ENCODE data around the gene MYO5A. TPM values are rescaled to one million over a fixed set of nuclear protein-coding genes. Genes with fewer than 3 reads are reported as not detected.
"Not testable (repeated sequence)": the region's sequence is repeated elsewhere in the genome, so short reads cannot be mapped to it uniquely, and the experiment has no call there.

MYO5A gene
- total RNA-seq, 1 donor from 2014 or later = 19.8 TPM

DNA sequence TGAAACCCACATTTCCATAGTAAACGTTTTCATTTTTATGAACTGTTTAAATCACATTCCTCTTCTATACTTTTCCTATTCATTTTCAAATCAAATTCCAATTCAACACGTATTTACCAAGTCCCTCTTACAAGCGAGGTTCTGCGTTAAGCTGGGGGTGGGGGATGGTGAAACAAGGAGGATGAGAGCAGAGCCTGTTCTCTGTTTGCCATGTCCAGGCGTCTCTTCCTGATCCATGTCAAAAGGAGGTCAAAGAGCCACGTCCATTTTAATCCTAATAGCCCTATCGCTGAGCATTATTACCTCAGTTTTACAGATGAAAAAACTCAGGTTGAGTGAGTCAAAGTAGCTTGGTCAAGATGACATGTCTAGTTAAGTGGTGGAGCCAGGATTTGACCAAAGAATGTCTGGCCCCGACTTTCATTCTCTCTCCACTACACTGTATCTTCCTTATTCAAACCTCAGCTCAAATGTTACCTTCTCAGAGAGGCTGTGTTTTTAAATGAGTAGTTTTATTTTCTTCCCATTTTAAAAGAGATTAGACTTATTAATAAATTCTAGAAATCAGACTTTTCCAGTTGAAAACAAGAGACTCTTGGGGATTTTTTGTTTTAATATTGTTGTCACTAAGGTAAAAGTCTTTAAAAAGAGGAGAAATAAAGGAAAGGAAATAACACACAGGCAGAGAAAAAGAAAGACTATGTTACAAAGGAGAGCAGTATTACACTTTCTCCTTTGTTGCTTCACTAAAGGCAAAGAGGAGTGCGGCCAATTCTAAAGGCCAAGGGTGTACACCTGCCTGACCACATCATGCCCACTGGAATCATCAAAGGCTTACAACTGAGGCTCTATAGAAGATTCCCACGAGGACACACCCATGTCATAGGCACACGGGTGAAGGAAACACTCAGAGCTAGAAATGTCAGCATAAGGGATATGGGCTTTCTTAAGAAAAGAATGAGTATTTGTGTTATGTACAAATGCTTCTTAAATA lies 42.4 kb downstream of the MYO5A start:
- no peak for DNase-seq
- Mint-ChIP-seq H3K36me3 (ENCODE audit: low read depth) (no peaks in the 10 kb centered on the region), H3K4me3 (no peak overlapping the region), H3K27ac (no peak overlapping the region), H3K27me3 (no peaks in the 10 kb centered on the region), H3K4me1 (peaks cover 39% of the 10 kb centered on the region), H3K9me3 (no peaks in the 10 kb centered on the region)
- intact Hi-C loops (cut with micrococcal nuclease) = no loop called here

DNA sequence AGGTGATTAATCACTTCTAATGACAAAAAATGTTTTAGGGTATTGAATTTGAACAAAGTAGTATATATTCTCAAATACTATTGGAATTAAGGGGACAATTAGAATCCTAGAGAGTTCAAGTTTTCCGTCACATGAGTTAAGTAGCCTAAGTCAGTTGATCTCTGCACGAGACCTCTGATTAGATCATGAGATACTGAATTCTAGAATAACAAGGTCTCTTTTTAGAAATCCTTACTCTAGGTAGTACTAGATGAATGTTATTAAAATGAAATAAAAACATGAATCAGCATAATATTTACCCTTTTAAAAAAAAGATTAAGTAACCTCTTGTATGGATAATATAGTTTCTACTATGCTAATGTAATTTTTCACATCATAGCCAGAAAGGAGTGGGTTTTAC lies 43.4 kb downstream of the MYO5A start:
- no peak for DNase-seq
- intact Hi-C loops (cut with micrococcal nuclease) = no loop called here
- Mint-ChIP-seq H3K4me1 (peaks cover 49% of the 10 kb centered on the region), H3K27ac (no peak overlapping the region), H3K9me3 (no peaks in the 10 kb centered on the region), H3K27me3 (no peaks in the 10 kb centered on the region), H3K4me3 (no peak overlapping the region), H3K36me3 (ENCODE audit: low read depth) (no peaks in the 10 kb centered on the region)

DNA sequence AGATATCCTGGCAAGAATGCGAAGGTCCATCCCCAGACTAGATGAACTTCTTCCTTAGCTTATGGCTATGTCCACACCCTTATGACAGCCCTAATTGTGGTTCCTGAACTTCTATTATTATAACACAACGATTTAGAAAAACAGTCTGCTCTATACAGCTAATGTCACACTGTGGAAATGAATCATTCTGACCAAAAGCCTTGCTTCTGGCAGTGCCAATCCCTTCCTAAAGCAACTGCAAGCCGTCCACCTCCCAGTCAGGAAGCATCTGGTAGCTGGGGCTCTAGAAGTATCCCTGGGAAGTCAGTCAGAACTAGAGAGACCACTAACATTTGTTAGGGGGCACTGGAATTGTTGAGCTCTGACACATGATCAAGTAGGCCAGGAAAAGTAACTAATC lies 45.0 kb downstream of the MYO5A start:
- Mint-ChIP-seq H3K4me1 (peaks cover 51% of the 10 kb centered on the region), H3K4me3 (no peak overlapping the region), H3K36me3 (ENCODE audit: low read depth) (no peaks in the 10 kb centered on the region), H3K27me3 (no peaks in the 10 kb centered on the region), H3K9me3 (no peaks in the 10 kb centered on the region), H3K27ac (peak overlapping the region; percentile 13)
- intact Hi-C loops (cut with micrococcal nuclease) = no loop called here
- no peak for DNase-seq

DNA sequence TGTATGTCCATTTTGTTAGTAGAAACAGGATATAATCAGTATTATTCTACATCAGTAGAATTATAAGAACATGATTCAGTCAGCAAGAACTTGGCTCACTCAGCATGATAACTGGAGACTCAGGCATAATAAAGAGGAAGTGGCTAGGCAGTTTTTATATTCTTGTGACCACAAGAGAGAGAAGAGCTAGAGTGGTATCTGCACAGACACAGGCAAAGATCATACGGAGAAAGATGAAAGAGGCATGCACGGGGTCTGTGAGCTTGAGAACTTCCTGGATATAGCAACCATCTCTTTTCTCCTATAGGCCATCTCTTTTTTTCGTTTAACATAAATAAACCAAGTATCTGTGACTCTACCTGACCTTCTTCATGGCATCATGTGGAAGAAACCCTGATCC lies 46.8 kb downstream of the MYO5A start:
- H3K9me3 Mint-ChIP-seq = peaks cover 4% of the 10 kb centered on the region
- intact Hi-C loops (cut with micrococcal nuclease) = loop anchor here (2.0 kb wide), 1 partner anchor 15 kb away; no protein-coding TSS in a partner anchor
- H3K4me1 Mint-ChIP-seq = peaks cover 47% of the 10 kb centered on the region
- no peaks in the 10 kb centered on the region for H3K27me3 Mint-ChIP-seq
- H3K27ac Mint-ChIP-seq = peak overlapping the region; percentile 68
- H3K36me3 Mint-ChIP-seq (ENCODE audit: low read depth) = peaks cover 2% of the 10 kb centered on the region
- H3K4me3 Mint-ChIP-seq = peak overlapping the region; percentile 67
- DNase-seq = peak; percentile 89

DNA sequence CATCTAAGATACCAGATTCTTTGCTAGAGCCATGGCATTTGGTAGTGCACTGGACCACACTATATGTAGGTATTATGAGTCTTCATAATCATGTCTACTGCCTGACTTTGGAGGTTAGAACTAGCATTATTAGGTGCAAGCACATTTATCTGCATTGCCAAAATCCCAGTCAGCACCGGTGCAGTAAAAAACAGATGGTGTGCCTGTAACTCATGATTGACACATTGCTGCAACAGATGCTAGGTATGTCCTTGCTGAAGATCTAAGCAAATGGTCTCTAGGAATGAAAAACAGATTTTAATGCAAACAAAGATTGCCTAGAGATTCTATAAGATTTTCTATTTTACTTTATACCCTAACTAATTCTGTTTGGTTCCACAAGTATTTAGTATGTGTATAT lies 47.7 kb downstream of the MYO5A start:
- Mint-ChIP-seq H3K36me3 (ENCODE audit: low read depth) (peaks cover 2% of the 10 kb centered on the region), H3K27ac (no peak overlapping the region), H3K9me3 (peaks cover 5% of the 10 kb centered on the region), H3K4me1 (peaks cover 44% of the 10 kb centered on the region), H3K4me3 (no peak overlapping the region), H3K27me3 (no peaks in the 10 kb centered on the region)
- intact Hi-C loops (cut with micrococcal nuclease) = loop anchor here (2.0 kb wide), 1 partner anchor 14 kb away; no protein-coding TSS in a partner anchor
- DNase-seq = no peak

DNA sequence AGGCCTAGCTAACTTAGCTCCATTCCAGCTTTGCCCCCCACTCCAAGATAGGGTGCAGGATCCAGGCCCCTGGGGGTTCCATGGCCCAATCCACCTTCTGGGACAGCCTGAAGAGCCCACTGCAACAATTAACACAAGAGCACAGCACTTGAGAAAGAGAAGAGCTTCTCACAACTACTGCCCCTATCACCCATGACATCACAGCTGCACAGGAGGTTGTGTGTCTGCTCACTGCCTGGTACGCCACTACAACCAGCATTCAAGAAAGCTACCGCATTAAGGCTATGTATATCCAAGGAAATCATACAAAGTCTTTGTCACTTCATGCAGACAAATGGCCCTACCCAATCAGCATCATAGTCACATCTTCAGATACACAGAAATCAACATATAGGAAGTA lies 62.0 kb downstream of the MYO5A start:
- intact Hi-C loops (cut with micrococcal nuclease) = loop anchor here (1.0 to 10.0 kb wide), 3 partner anchors 14 to 268 kb away; no protein-coding TSS in a partner anchor
- H3K9me3 Mint-ChIP-seq = no peaks in the 10 kb centered on the region
- H3K27ac Mint-ChIP-seq = no peak overlapping the region
- DNase-seq = no peak
- no peaks in the 10 kb centered on the region for H3K27me3 Mint-ChIP-seq
- H3K4me1 Mint-ChIP-seq = peaks cover 29% of the 10 kb centered on the region
- H3K36me3 Mint-ChIP-seq (ENCODE audit: low read depth) = peaks cover 2% of the 10 kb centered on the region
- no peak overlapping the region for H3K4me3 Mint-ChIP-seq

DNA sequence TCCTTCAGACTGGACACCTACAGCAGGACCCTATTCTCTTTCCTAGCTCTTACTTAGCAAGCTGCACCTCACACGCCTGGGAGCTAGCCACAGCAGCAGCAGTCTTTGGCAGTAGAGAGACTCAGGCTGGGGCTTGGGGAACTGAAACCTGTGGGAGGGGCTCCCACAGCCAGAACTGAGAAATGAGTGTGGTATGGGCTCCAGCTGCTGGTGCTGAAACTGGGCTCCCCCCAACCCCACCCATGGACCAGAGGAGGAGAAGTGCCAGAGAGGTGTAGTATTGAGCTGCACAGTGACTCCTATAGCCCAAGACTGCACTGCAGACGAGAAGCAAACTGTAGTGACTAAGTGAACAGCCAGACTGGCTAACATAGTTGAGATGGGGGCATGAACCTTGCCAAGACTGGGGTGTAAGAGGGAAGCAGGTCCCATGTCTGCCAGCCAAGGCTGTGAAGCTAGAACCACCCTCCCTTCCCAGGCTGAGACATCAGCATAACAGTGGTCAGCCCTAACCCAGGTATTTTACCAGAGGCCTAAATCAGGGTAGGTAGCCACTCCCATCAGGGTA lies 62.5 kb downstream of the MYO5A start:
- DNase-seq = peak; percentile 78
- Mint-ChIP-seq H3K9me3 (no peaks in the 10 kb centered on the region), H3K27me3 (no peaks in the 10 kb centered on the region), H3K4me3 (no peak overlapping the region), H3K4me1 (peaks cover 29% of the 10 kb centered on the region), H3K27ac (no peak overlapping the region), H3K36me3 (ENCODE audit: low read depth) (peaks cover 2% of the 10 kb centered on the region)
- intact Hi-C loops (cut with micrococcal nuclease) = loop anchor here (1.0 to 10.0 kb wide), 3 partner anchors 15 to 269 kb away; no protein-coding TSS in a partner anchor

DNA sequence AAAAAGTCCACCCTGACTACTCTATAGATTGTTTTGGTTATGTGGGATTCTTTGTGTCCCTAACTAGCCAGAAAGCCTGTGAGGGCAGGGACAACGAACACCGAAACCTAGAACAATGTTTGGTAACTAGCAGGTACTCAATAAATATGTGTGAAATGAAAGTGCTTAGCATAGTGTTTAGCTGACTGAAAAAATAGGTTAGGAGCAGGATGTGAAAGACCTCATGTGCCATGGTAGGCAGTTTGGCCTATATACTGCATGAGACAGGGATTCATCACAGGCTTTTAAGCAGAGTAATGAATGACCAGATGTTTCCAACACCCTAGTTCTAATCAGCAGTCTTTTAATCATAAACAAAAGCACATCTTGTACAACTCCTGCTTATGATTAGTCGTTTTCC lies 64.2 kb downstream of the MYO5A start:
- DNase-seq = peak; percentile 70
- Mint-ChIP-seq H3K27me3 (no peaks in the 10 kb centered on the region), H3K4me3 (peak overlapping the region; percentile 32), H3K27ac (peak overlapping the region; percentile 78), H3K9me3 (no peaks in the 10 kb centered on the region), H3K4me1 (peaks cover 29% of the 10 kb centered on the region), H3K36me3 (ENCODE audit: low read depth) (peaks cover 4% of the 10 kb centered on the region)
- intact Hi-C loops (cut with micrococcal nuclease) = loop anchor here (2.0 to 10.0 kb wide), 4 partner anchors 72 to 270 kb away; no protein-coding TSS in a partner anchor

DNA sequence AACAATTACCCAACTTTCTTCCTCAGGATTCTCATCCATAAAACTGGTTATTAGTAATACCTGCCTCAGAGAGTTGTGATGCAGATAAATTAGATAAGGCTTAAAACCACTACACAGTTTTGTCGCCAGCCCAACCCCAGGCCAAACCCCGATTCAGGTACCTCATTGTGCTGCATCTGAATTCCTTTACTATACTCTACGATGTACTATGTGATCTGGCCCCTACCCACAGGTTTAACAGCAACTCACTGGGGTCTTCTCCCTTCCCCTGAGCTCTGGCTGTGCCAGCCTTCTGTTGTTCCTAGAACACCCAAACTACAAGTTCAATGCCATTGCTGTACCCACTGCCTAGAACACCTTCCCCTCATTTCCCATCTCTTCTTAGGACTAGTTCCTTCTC lies 64.6 kb downstream of the MYO5A start:
- intact Hi-C loops (cut with micrococcal nuclease) = loop anchor here (2.0 to 10.0 kb wide), 4 partner anchors 72 to 271 kb away; no protein-coding TSS in a partner anchor
- peaks cover 6% of the 10 kb centered on the region for H3K36me3 Mint-ChIP-seq (ENCODE audit: low read depth)
- H3K27ac Mint-ChIP-seq = peak overlapping the region; percentile 78
- peak overlapping the region; percentile 32 for H3K4me3 Mint-ChIP-seq
- H3K9me3 Mint-ChIP-seq = no peaks in the 10 kb centered on the region
- H3K4me1 Mint-ChIP-seq = peaks cover 29% of the 10 kb centered on the region
- no peaks in the 10 kb centered on the region for H3K27me3 Mint-ChIP-seq
- DNase-seq = peak; percentile 56

DNA sequence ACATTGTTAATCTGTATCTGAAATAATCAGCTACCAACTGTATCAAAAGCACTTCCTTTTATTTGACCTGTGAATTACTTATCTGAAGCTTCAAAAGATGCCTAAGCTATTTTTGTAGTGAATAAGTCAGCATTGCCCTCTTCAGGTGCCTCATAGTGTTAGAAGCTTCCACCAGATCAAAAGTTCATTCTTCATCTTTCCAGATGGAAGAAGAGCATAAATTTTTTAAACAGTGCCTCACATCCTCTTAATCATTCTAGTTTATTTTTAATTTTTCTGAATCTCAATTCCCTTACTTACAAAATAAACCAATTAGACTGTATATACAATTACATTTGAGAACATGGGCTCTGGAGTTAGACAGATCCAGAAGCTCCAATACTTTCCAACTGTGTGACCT lies 65.0 kb downstream of the MYO5A start:
- Mint-ChIP-seq H3K27me3 (no peaks in the 10 kb centered on the region), H3K4me1 (peaks cover 29% of the 10 kb centered on the region), H3K27ac (peak overlapping the region; percentile 78), H3K4me3 (peak overlapping the region; percentile 32), H3K36me3 (ENCODE audit: low read depth) (peaks cover 7% of the 10 kb centered on the region), H3K9me3 (no peaks in the 10 kb centered on the region)
- intact Hi-C loops (cut with micrococcal nuclease) = loop anchor here (2.0 to 10.0 kb wide), 4 partner anchors 71 to 271 kb away; no protein-coding TSS in a partner anchor
- peak; percentile 51 for DNase-seq

DNA sequence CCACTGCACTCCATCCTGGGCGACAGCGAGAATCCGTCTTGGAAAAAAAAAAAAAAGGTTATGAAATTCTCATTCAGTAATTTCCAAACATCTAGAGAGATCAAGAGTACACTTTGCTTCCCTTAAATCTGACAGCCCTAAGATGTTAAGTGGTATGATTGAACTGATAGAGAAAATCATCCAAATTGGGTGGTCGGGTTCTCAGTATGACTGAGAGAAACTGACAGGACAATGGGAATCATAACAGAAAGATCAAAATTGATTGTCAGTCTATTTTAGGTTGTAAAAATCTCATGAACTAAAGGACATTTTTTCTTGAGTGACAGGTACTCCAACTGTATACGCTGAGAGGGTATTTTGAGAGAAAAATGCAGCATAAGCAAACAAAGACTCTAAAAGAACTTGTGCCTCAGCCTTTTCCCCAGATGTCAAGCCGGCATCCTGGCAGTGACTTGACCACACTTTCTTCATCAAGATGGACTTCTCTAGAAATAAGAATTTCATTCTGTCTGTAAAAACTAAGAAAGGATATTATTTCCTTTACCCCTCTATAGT lies 65.8 kb downstream of the MYO5A start:
- Mint-ChIP-seq H3K9me3 (no peaks in the 10 kb centered on the region), H3K4me3 (no peak overlapping the region), H3K27ac (no peak overlapping the region), H3K36me3 (ENCODE audit: low read depth) (peaks cover 7% of the 10 kb centered on the region), H3K27me3 (no peaks in the 10 kb centered on the region), H3K4me1 (peaks cover 29% of the 10 kb centered on the region)
- intact Hi-C loops (cut with micrococcal nuclease) = loop anchor here (5.0 to 10.0 kb wide), 3 partner anchors 71 to 272 kb away; no protein-coding TSS in a partner anchor
- peak; percentile 44 for DNase-seq

DNA sequence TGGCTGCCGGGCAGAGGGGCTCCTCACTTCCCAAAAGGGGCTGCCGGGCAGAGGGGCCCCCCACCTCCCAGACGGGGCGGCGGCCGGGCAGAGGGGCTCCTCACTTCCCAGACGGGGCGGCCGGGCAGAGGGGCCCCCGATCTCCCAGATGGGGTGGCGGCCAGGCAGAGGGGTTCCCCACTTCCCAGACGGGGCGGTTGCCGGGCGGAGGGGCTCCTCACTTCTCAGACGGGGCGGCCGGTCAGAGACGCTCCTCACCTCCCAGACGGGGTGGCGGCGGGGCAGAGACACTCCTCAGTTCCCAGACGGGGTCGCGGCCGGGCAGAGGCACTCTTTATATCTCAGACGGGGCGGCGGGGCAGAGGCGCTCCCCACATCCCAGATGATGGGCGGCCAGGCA lies 69.0 kb downstream of the MYO5A start:
- not testable (repeated sequence) for H3K4me3 Mint-ChIP-seq, DNase-seq, H3K27me3 Mint-ChIP-seq, H3K9me3 Mint-ChIP-seq, H3K27ac Mint-ChIP-seq
- peaks cover 16% of the 10 kb centered on the region for H3K4me1 Mint-ChIP-seq
- intact Hi-C loops (cut with micrococcal nuclease) = loop anchor here (5.0 to 10.0 kb wide), 3 partner anchors 67 to 275 kb away; no protein-coding TSS in a partner anchor
- peaks cover 12% of the 10 kb centered on the region for H3K36me3 Mint-ChIP-seq (ENCODE audit: low read depth)

DNA sequence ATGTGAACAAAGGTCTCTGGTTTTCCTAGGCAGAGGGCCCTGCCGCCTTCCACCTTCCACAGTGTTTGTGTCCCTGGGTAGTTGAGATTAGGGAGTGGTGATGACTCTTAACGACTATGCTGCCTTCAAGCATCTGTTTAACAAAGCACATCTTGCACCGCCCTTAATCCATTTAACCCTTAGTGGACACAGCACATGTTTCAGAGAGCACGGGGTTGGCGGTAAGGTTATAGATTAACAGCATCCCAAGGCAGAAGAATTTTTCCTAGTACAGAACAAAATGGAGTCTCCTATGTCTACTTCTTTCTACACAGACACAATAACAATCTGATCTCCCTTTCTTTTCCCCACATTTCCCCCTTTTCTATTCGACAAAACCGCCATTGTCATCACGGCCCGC lies 69.4 kb downstream of the MYO5A start:
- intact Hi-C loops (cut with micrococcal nuclease); DNase-seq; H3K27ac Mint-ChIP-seq; H3K27me3 Mint-ChIP-seq; H3K4me3 Mint-ChIP-seq: not testable (repeated sequence)
- H3K4me1 Mint-ChIP-seq = peaks cover 14% of the 10 kb centered on the region
- peaks cover 12% of the 10 kb centered on the region for H3K36me3 Mint-ChIP-seq (ENCODE audit: low read depth)
- peaks cover 12% of the 10 kb centered on the region for H3K9me3 Mint-ChIP-seq

Measured in activated CD4-positive, alpha-beta T cell treated with anti-CD3 and anti-CD28 coated beads, Interleukin-2, amount 10 ng/mL, durations not matched to agents 24 days and 14 days (primary cell).